Panc1 (cell line): ENCODE data around the gene SYDE2. TPM values are rescaled to one million over a fixed set of nuclear protein-coding genes. Genes with fewer than 3 reads are reported as not detected.

ENCODE experiments used
- ATAC-seq: fragments of 200-7000 bp; cut with Tn5 transposase; 2 replicates; pipeline ENCODE4 v1.9.1; 2020; ENCODE audit warnings: mild to moderate bottlenecking, moderate library complexity
- BruUV-seq: library from RNA; stranded (reverse); fragments of 400-500 nt; replicated peaks from 2 replicates; lab custom pipeline; 2021; lab: Mats Ljungman, UMichigan
- CTCF ChIA-PET: fragments of 300-600 bp; sonication (Branson Sonifier 250); formaldehyde crosslinking; loops from one replicate; lab custom pipeline; 2022; ENCODE audit warnings: antibody characterized with exemption; lab: Charles Lee
- POLR2A ChIA-PET: fragments of 300-600 bp; sonication (Branson Sonifier 250); formaldehyde crosslinking; loops from one replicate; lab custom pipeline; 2022; ENCODE audit warnings: antibody characterized with exemption; lab: Charles Lee
- DNase-seq: peaks from one replicate; pipeline ENCODE4 v3.0.0-alpha.2; 2010; ENCODE audit warnings: low read depth, low spot score
- H3K27ac ChIP-seq: 2 replicates; pipeline ENCODE4 v1.5.1; 2011; ENCODE audit warnings: mild to moderate bottlenecking, low read length, inconsistent platforms
- H3K27me3 ChIP-seq: fragments of 200-500 bp; sonication (Bioruptor generic); 2 replicates; pipeline ENCODE4 v1.6.0; 2014; ENCODE audit warnings: low read length, inconsistent platforms; ENCODE audit not compliant: control insufficient read depth, insufficient read depth
- H3K36me3 ChIP-seq: fragments of 200-500 bp; sonication (Bioruptor generic); 2 replicates; pipeline ENCODE4 v1.5.1; 2014; ENCODE audit warnings: inconsistent platforms, mild to moderate bottlenecking, low read length, moderate library complexity; ENCODE audit not compliant: control insufficient read depth, insufficient read depth
- H3K4me1 ChIP-seq: 2 replicates; pipeline ENCODE4 v1.5.1; 2011; ENCODE audit warnings: inconsistent platforms, mild to moderate bottlenecking, low read length, moderate library complexity; ENCODE audit not compliant: control insufficient read depth, insufficient read depth
- H3K4me3 ChIP-seq, 2 experiments: 2 replicates each; pipeline ENCODE4 v1.5.1; 2011 to 2012; ENCODE audit warnings: low read depth in 2 of 2, low read length in 2 of 2, mild to moderate bottlenecking in 2 of 2, inconsistent platforms in 1 of 2, moderate library complexity in 1 of 2
- H3K9me3 ChIP-seq: fragments of 200-500 bp; sonication (Bioruptor generic); 2 replicates; pipeline ENCODE4 v1.5.1; 2014; ENCODE audit warnings: low read depth, mild to moderate bottlenecking, inconsistent platforms, low read length, moderate library complexity; ENCODE audit not compliant: control insufficient read depth, insufficient read depth
- CTCF ChIP-seq: fragments of 450-650 bp; IDR thresholded peaks from 2 replicates; pipeline ENCODE4 v1.5.1; 2017; ENCODE audit warnings: mild to moderate bottlenecking
- POLR2AphosphoS5 ChIP-seq: IDR thresholded peaks from 2 replicates; pipeline ENCODE4 v1.6.1; 2012; ENCODE audit warnings: mild to moderate bottlenecking, low read depth, low read length, moderate library complexity
- REST ChIP-seq, 2 experiments: IDR thresholded peaks; 2 replicates each; pipeline ENCODE4 v1.6.1; 2011 to 2012; ENCODE audit warnings: low read depth in 2 of 2, control low read depth in 1 of 2, low read length in 1 of 2, mild to moderate bottlenecking in 1 of 2, moderate library complexity in 1 of 2; ENCODE audit not compliant: insufficient read depth in 1 of 2
- SIN3A ChIP-seq: IDR thresholded peaks from 2 replicates; pipeline ENCODE4 v1.6.1; 2012; ENCODE audit warnings: low read depth, mild to moderate bottlenecking, low read length, moderate library complexity, borderline replicate concordance; ENCODE audit not compliant: insufficient read depth
- TCF7L2 ChIP-seq: IDR thresholded peaks from 2 replicates; pipeline ENCODE4 v1.6.1; 2011; ENCODE audit warnings: mild to moderate bottlenecking, low read depth, low read length, inconsistent platforms
- in situ Hi-C: cut with HindIII; loops from 2 replicates; pipeline ENCODE4 v1.10.0; 2016; ENCODE audit warnings: low sequenced_read_pairs, low pct_unique_long_range_greater_than_20kb
- intact Hi-C: fragments of 100-400 bp; cut with micrococcal nuclease; formaldehyde crosslinking; loops from one replicate; pipeline ENCODE4 v1.10.0; 2022; ENCODE audit not compliant: unreplicated experiment
- total RNA-seq: library from RNA; stranded (reverse); gene quantifications from one replicate; pipeline ENCODE4 v1.2.1, GENCODE V29; 2021; ENCODE audit not compliant: unreplicated experiment

SYDE2 gene
- total RNA-seq, 1 experiment from 2014 or later = 18.2 TPM

GRCh38 chr1:85172684-85173337 lies 28.0 kb downstream of the SYDE2 start:
- in situ Hi-C loops (no loop called here), intact Hi-C loops (no loop called here)
- Histone ChIP-seq H3K4me1 (no peaks in the 10 kb centered on the region), H3K27ac (no peak overlapping the region), H3K9me3 (no peaks in the 10 kb centered on the region), H3K4me3 (no peak overlapping the region), H3K36me3 (no peaks in the 10 kb centered on the region), H3K27me3 (no peaks in the 10 kb centered on the region)
- ChIA-PET POLR2A (no interaction called here), CTCF (no interaction called here)
- no TSS peak for BruUV-seq
- ATAC-seq = no peak
- no peak for TF ChIP-seq TCF7L2
- TF ChIP-seq REST (IDR thresholded peaks at IDR 0.05; ENCODE audit: insufficient read depth in 1 of 2, low read depth in 2 of 2, low read length in 1 of 2) = no peak
- no peak for TF ChIP-seq SIN3A
- no peak for TF ChIP-seq POLR2AphosphoS5
- no peak for DNase-seq

- Histone ChIP-seq H3K27ac (no peak overlapping the region), H3K4me3 (no peak overlapping the region), H3K36me3 (no peaks in the 10 kb centered on the region), H3K27me3 (no peaks in the 10 kb centered on the region), H3K4me1 (no peaks in the 10 kb centered on the region), H3K9me3 (no peaks in the 10 kb centered on the region)
- no TSS peak for BruUV-seq
- in situ Hi-C loops (no loop called here), intact Hi-C loops (no loop called here)
- ChIA-PET POLR2A (no interaction called here), CTCF (no interaction called here)
- no peak for DNase-seq
- ATAC-seq = no peak
- no peak for TF ChIP-seq TCF7L2
- TF ChIP-seq SIN3A = no peak
- no peak for TF ChIP-seq POLR2AphosphoS5
- no peak for TF ChIP-seq REST (IDR thresholded peaks at IDR 0.05; ENCODE audit: insufficient read depth in 1 of 2, low read depth in 2 of 2, low read length in 1 of 2)
- no peak for TF ChIP-seq CTCF
Measured at GRCh38 chr1:85171721-85172120, 29.1 kb downstream of the SYDE2 start.
